Liver (tissue), 9 donors: ENCODE results near the gene CLCN2. TPM values are rescaled to one million over a fixed set of nuclear protein-coding genes. Genes with fewer than 3 reads are reported as not detected.

ENCODE experiments used
- DNase-seq: peaks from one replicate; pipeline ENCODE4 v3.0.0-alpha.2; 2017; ENCODE audit warnings: low spot score
- H3K27ac ChIP-seq, 2 donors: one replicate each; pipeline ENCODE4 v1.7.0; 2013; ENCODE audit warnings: inconsistent platforms in 2 of 2, low read length in 2 of 2, control low read depth in 1 of 2, low read depth in 1 of 2, mild to moderate bottlenecking in 1 of 2
- H3K27me3 ChIP-seq, 4 donors: one replicate each; pipeline versions ENCODE4 v1.6.1 to v1.7.0; 2013; ENCODE audit warnings: low read length in 3 of 4, inconsistent platforms in 1 of 4, mild to moderate bottlenecking in 1 of 4, moderate library complexity in 1 of 4; ENCODE audit not compliant: control insufficient read depth in 4 of 4, insufficient read depth in 4 of 4
- H3K36me3 ChIP-seq, 4 donors: one replicate each; pipeline versions ENCODE4 v1.6.1 to v1.7.0; 2013; ENCODE audit warnings: low read length in 3 of 4, mild to moderate bottlenecking in 3 of 4, low read depth in 1 of 4, moderate library complexity in 1 of 4; ENCODE audit not compliant: control insufficient read depth in 4 of 4, insufficient read depth in 3 of 4
- H3K4me1 ChIP-seq, 4 donors: one replicate each; pipeline versions ENCODE4 v1.6.1 to v1.7.0; 2013; ENCODE audit warnings: low read length in 3 of 4, mild to moderate bottlenecking in 3 of 4, moderate library complexity in 1 of 4; ENCODE audit not compliant: control insufficient read depth in 4 of 4, insufficient read depth in 4 of 4
- H3K4me3 ChIP-seq, 3 donors: one replicate each; pipeline versions ENCODE4 v1.6.1 to v1.7.0; 2013; ENCODE audit warnings: low read length in 3 of 3, control low read depth in 1 of 3, low read depth in 1 of 3, mild to moderate bottlenecking in 1 of 3
- H3K9ac ChIP-seq, 2 donors: one replicate each; pipeline ENCODE4 v1.7.0; 2013; ENCODE audit warnings: low read length in 2 of 2, mild to moderate bottlenecking in 2 of 2, moderate library complexity in 2 of 2, control low read depth in 1 of 2, low read depth in 1 of 2
- H3K9me3 ChIP-seq, 4 donors: one replicate each; pipeline versions ENCODE4 v1.6.1 to v1.7.0; 2013; ENCODE audit warnings: low read length in 3 of 4; ENCODE audit not compliant: control insufficient read depth in 4 of 4
- CTCF ChIP-seq: fragments of 150-350 bp; IDR thresholded peaks from 2 replicates; pipeline ENCODE4 v1.5.1; 2017; ENCODE audit warnings: improper control_type of control experiment, low read depth, low read length; ENCODE audit not compliant: missing input control
- EGR1 ChIP-seq, 2 donors: IDR thresholded peaks; 2 replicates each; pipeline ENCODE4 v1.6.1; 2016 to 2018; ENCODE audit warnings: antibody characterized with exemption in 2 of 2, low read depth in 2 of 2
- FOXA1 ChIP-seq: IDR thresholded peaks from 2 replicates; pipeline ENCODE4 v1.6.1; 2016; ENCODE audit warnings: antibody characterized with exemption
- FOXA2 ChIP-seq: IDR thresholded peaks from 2 replicates; pipeline ENCODE4 v1.6.1; 2016; ENCODE audit warnings: antibody characterized with exemption
- GABPA ChIP-seq, 2 donors: IDR thresholded peaks in 1 of 2; conservative IDR thresholded peaks in 1 of 2; 2 replicates each; pipeline ENCODE4 v1.6.1; 2016; ENCODE audit warnings: antibody characterized with exemption in 2 of 2, mild to moderate bottlenecking in 1 of 2, moderate library complexity in 1 of 2
- HNF4A ChIP-seq, 2 donors: conservative IDR thresholded peaks; 2 replicates each; pipeline ENCODE4 v1.6.1; 2016; ENCODE audit warnings: antibody characterized with exemption in 2 of 2, mild to moderate bottlenecking in 2 of 2
- HNF4G ChIP-seq: IDR thresholded peaks from 2 replicates; pipeline ENCODE4 v1.6.1; 2016; ENCODE audit warnings: antibody characterized with exemption
- JUND ChIP-seq, 2 donors: IDR thresholded peaks; 2 replicates each; pipeline ENCODE4 v1.6.1; 2016; ENCODE audit warnings: antibody characterized with exemption in 2 of 2
- MAX ChIP-seq: IDR thresholded peaks from 2 replicates; pipeline ENCODE4 v1.6.1; 2016; ENCODE audit warnings: antibody characterized with exemption
- NR2F2 ChIP-seq: IDR thresholded peaks from 2 replicates; pipeline ENCODE4 v1.6.1; 2016; ENCODE audit warnings: antibody characterized with exemption
- RAD21 ChIP-seq, 2 donors: IDR thresholded peaks; 2 replicates each; pipeline ENCODE4 v1.6.1; 2016; ENCODE audit warnings: antibody characterized with exemption in 2 of 2, mild to moderate bottlenecking in 2 of 2
- RXRA ChIP-seq, 2 donors: IDR thresholded peaks; 2 replicates each; pipeline ENCODE4 v1.6.1; 2017 to 2018; ENCODE audit warnings: antibody characterized with exemption in 2 of 2, mild to moderate bottlenecking in 1 of 2
- SP1 ChIP-seq: IDR thresholded peaks from 2 replicates; pipeline ENCODE4 v1.6.1; 2018; ENCODE audit warnings: antibody characterized with exemption, mild to moderate bottlenecking
- TAF1 ChIP-seq: conservative IDR thresholded peaks from 2 replicates; pipeline ENCODE4 v1.6.1; 2016; ENCODE audit warnings: antibody characterized with exemption, mild to moderate bottlenecking
- YY1 ChIP-seq: IDR thresholded peaks from 2 replicates; pipeline ENCODE4 v1.6.1; 2016; ENCODE audit warnings: antibody characterized with exemption, mild to moderate bottlenecking
- ZBTB33 ChIP-seq: IDR thresholded peaks from 2 replicates; pipeline ENCODE4 v1.6.1; 2016; ENCODE audit warnings: antibody characterized with exemption
- WGBS: extraction: QIAGEN DNeasy Blood & Tissue Kit; methylation state at CpG from one replicate; pipeline ENCODE4 v1.1.7; 2013; 5-methylcytosine and 5-hydroxymethylcytosine counted together
- polyA plus RNA-seq, 2 donors: library from polyadenylated mRNA; stranded (reverse) in 1 of 2; unstranded in 1 of 2; fragments of 200-250 nt in 1 of 2; fragments of >200 nt in 1 of 2; fragmentation: Nextera tagmentation in 1 of 2; extraction: Ambion mirVana in 1 of 2; gene quantifications; one replicate each; pipeline versions ENCODE4 v1.2.1 to v1.2.3, GENCODE V29; 2013 to 2015
- total RNA-seq, 2 donors: library from RNA; depleted of rRNA; stranded (reverse); fragments of >200 nt; gene quantifications; one replicate each; pipeline ENCODE4 v1.2.3, GENCODE V29; 2014
- TF ChIP-seq, protein P1 (sequence below): IDR thresholded peaks from 2 replicates; pipeline ENCODE4 v1.6.1; 2016; ENCODE audit warnings: antibody characterized with exemption, mild to moderate bottlenecking
- TF ChIP-seq, protein P2 (sequence below): IDR thresholded peaks from 2 replicates; pipeline ENCODE4 v1.6.1; 2016; ENCODE audit warnings: antibody characterized with exemption
- donor health status: healthy.
- donor health status: healthy.
- donor health status: healthy.
- donor health status: healthy.
- donor health status: healthy.

Gene CLCN2
- total and polyA plus RNA-seq, 4 donors: 1.1 to 3.9 (median 2.6) TPM

DNA sequence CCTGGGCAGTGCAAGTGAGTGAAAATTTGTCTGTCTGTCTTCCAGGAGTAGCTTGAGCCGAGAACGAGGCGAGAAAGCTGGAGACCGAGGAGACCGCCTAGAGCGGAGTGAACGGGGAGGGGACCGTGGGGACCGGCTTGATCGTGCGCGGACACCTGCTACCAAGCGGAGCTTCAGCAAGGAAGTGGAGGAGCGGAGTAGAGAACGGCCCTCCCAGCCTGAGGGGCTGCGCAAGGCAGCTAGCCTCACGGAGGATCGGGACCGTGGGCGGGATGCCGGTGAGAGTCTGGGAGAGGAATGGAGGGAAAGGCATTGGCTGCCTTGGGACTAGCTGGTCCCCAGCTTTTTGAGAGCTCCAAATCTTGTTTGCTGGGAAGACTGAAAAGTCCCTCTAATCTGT is 34.2 kb downstream of the CLCN2 start:
- Histone ChIP-seq H3K4me1 (peaks cover 0 to 11% (median 7%) of the 10 kb centered on the region in 4 donors), H3K9me3 (no peaks in the 10 kb centered on the region), H3K27me3 (no peaks in the 10 kb centered on the region), H3K27ac (no peak overlapping the region), H3K4me3 (no peak overlapping the region), H3K9ac (no peak overlapping the region), H3K36me3 (peaks cover 53 to 96% (median 88%) of the 10 kb centered on the region in 4 donors)
- TF ChIP-seq JUND (IDR thresholded peaks at IDR 0.05): no peak
- TF ChIP-seq GABPA (IDR thresholded peaks at IDR 0.05 in 1 of 2, conservative IDR thresholded peaks at IDR 0.05 in 1 of 2): no peak
- TF ChIP-seq FOXA1: no peak
- no peak for TF ChIP-seq ZBTB33
- TF ChIP-seq RAD21 (IDR thresholded peaks at IDR 0.05): no peak
- no peak for TF ChIP-seq MAX
- TF ChIP-seq TAF1: no peak
- TF ChIP-seq, protein P1, sequence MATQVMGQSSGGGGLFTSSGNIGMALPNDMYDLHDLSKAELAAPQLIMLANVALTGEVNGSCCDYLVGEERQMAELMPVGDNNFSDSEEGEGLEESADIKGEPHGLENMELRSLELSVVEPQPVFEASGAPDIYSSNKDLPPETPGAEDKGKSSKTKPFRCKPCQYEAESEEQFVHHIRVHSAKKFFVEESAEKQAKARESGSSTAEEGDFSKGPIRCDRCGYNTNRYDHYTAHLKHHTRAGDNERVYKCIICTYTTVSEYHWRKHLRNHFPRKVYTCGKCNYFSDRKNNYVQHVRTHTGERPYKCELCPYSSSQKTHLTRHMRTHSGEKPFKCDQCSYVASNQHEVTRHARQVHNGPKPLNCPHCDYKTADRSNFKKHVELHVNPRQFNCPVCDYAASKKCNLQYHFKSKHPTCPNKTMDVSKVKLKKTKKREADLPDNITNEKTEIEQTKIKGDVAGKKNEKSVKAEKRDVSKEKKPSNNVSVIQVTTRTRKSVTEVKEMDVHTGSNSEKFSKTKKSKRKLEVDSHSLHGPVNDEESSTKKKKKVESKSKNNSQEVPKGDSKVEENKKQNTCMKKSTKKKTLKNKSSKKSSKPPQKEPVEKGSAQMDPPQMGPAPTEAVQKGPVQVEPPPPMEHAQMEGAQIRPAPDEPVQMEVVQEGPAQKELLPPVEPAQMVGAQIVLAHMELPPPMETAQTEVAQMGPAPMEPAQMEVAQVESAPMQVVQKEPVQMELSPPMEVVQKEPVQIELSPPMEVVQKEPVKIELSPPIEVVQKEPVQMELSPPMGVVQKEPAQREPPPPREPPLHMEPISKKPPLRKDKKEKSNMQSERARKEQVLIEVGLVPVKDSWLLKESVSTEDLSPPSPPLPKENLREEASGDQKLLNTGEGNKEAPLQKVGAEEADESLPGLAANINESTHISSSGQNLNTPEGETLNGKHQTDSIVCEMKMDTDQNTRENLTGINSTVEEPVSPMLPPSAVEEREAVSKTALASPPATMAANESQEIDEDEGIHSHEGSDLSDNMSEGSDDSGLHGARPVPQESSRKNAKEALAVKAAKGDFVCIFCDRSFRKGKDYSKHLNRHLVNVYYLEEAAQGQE: no peak
- TF ChIP-seq, protein P2, sequence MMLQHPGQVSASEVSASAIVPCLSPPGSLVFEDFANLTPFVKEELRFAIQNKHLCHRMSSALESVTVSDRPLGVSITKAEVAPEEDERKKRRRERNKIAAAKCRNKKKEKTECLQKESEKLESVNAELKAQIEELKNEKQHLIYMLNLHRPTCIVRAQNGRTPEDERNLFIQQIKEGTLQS: no peak
- TF ChIP-seq CTCF: no peak
- TF ChIP-seq HNF4A (conservative IDR thresholded peaks at IDR 0.05): no peak
- TF ChIP-seq RXRA (IDR thresholded peaks at IDR 0.05): no peak
- TF ChIP-seq HNF4G: no peak
- TF ChIP-seq NR2F2: no peak
- TF ChIP-seq FOXA2: no peak
- no peak for TF ChIP-seq SP1
- TF ChIP-seq EGR1 (IDR thresholded peaks at IDR 0.05; ENCODE audit: low read depth in 2 of 2): no peak
- no peak for TF ChIP-seq YY1
- no peak for DNase-seq
- 98% methylated on average over 21 of the region's 21 CpGs for WGBS
